MM.1S (cell line): ENCODE data around the gene GLCCI1.

Experiments used
- EZH2 ChIP-seq: fragments of 300-600 bp; sonication (generic); optimal IDR thresholded peaks from 2 replicates; pipeline ENCODE3; 2017; ENCODE audit warnings: low read depth, mild to moderate bottlenecking, antibody characterized with exemption, low read length, mixed read lengths
- EZH2phosphoT487 ChIP-seq: fragments of 300-600 bp; sonication (generic); IDR thresholded peaks from 2 replicates; pipeline ENCODE4 v1.6.1; 2018; ENCODE audit warnings: antibody characterized with exemption, low read length
- TF ChIP-seq, protein P1 (sequence below): fragments of 300-600 bp; sonication (generic); IDR thresholded peaks from 2 replicates; pipeline ENCODE4 v1.5.1; 2016; ENCODE audit warnings: antibody characterized with exemption, low read length, mixed read lengths

DNA sequence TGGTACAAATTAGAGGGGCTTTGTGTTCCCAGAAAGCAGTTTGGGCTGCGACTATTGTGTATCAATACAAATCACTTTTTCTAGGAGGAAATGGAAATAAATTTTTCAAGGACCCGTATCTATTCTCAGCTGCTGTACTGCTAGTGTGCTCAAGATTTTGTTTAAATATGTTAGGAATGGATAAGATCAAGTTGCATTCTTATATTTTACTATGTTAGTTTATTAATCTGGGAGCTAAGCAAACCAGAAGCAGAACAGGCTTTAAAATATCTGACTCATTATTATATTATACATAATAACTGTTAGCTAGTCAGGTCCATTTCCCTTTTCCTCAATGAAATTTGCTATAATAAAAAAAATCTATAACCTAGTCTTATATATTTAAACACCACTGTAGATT, 11.1 kb upstream of the GLCCI1 start:
- TF ChIP-seq, protein P1, sequence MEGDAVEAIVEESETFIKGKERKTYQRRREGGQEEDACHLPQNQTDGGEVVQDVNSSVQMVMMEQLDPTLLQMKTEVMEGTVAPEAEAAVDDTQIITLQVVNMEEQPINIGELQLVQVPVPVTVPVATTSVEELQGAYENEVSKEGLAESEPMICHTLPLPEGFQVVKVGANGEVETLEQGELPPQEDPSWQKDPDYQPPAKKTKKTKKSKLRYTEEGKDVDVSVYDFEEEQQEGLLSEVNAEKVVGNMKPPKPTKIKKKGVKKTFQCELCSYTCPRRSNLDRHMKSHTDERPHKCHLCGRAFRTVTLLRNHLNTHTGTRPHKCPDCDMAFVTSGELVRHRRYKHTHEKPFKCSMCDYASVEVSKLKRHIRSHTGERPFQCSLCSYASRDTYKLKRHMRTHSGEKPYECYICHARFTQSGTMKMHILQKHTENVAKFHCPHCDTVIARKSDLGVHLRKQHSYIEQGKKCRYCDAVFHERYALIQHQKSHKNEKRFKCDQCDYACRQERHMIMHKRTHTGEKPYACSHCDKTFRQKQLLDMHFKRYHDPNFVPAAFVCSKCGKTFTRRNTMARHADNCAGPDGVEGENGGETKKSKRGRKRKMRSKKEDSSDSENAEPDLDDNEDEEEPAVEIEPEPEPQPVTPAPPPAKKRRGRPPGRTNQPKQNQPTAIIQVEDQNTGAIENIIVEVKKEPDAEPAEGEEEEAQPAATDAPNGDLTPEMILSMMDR: no peak
- TF ChIP-seq EZH2: no peak
- no peak for TF ChIP-seq EZH2phosphoT487
